ENCODE results near the gene MUC21. TPM values are rescaled to one million over a fixed set of nuclear protein-coding genes. Genes with fewer than 3 reads are reported as not detected.

The MUC21 gene
- total and polyA plus RNA-seq, 2 of the 8 experiments (the other 6 are each of a cell fraction or from before 2014, with no cell fraction given): not detected

DNA sequence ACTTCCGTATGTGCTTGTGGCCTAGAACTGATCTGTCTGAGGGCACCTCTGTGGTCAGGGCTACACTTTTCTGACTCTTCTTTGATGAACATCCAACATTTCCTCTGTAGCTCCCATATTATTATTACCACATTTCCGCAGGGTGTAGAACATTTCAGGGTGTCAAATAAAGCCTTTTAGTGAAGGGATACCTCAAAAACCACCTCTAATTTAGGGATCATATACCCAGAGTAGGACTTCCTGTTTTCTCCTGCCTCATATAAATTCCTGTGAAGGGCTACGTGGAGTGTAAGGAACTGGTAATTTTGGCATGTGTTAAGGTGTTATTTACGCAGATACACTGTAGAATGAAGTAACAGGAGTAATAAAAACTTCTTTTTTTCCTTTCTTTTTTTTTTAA lies 21.3 kb downstream of the MUC21 start:
- DNase-seq (ENCODE audit: low read depth in 1 of 2, low spot score in 2 of 2) (no peak), FAIRE-seq (no peak)
- no peak overlapping the region for H3K23ac ChIP-seq (ENCODE audit: insufficient read length)
- 83% methylated on average over 4 of the region's 4 CpGs; no CpG with 5 or more reads in 1 of the 2 experiments for WGBS, 2 experiments (ENCODE audit: extremely low coverage in 1 of 2, insufficient coverage in 1 of 2, insufficient read length in 1 of 2, insufficient replicate concordance in 2 of 2, low coverage in 1 of 2, low lambda C conversion rate in 2 of 2, missing lambda C conversion rate in 1 of 2)
- H3K27me3 ChIP-seq (replicated peaks in 1 of 4; ENCODE audit: control insufficient read depth in 3 of 4, extremely low read depth in 1 of 4, insufficient read depth in 3 of 4, low read length in 3 of 4): no peaks in the 10 kb centered on the region
- no peaks in the 10 kb centered on the region for H3K4me1 ChIP-seq (replicated peaks in 1 of 4; ENCODE audit: control insufficient read depth in 3 of 4, insufficient read depth in 4 of 4, low read length in 3 of 4)
- H2BK15ac ChIP-seq (ENCODE audit: low read length): no peak overlapping the region
- TF ChIP-seq FOSL1 (IDR thresholded peaks at IDR 0.05; ENCODE audit: insufficient read depth, low read depth, low read length): no peak
- no peak for TF ChIP-seq SP2 (IDR thresholded peaks at IDR 0.05; ENCODE audit: low read length)
- TF ChIP-seq KDM5A (IDR thresholded peaks at IDR 0.05; ENCODE audit: low read length): no peak
- TF ChIP-seq BRCA1 (IDR thresholded peaks at IDR 0.05; ENCODE audit: low read depth, low read length): no peak
- TF ChIP-seq, protein P1, sequence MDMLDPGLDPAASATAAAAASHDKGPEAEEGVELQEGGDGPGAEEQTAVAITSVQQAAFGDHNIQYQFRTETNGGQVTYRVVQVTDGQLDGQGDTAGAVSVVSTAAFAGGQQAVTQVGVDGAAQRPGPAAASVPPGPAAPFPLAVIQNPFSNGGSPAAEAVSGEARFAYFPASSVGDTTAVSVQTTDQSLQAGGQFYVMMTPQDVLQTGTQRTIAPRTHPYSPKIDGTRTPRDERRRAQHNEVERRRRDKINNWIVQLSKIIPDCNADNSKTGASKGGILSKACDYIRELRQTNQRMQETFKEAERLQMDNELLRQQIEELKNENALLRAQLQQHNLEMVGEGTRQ (IDR thresholded peaks at IDR 0.05; ENCODE audit: low read length): no peak
- TF ChIP-seq EP300 (IDR thresholded peaks at IDR 0.05; ENCODE audit: borderline replicate concordance in 1 of 2, low read depth in 2 of 2, low read length in 2 of 2): no peak
- TF ChIP-seq POLR2AphosphoS5 (IDR thresholded peaks at IDR 0.05; ENCODE audit: low read depth, low read length): no peak
- TF ChIP-seq, protein P2, sequence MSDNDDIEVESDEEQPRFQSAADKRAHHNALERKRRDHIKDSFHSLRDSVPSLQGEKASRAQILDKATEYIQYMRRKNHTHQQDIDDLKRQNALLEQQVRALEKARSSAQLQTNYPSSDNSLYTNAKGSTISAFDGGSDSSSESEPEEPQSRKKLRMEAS (IDR thresholded peaks at IDR 0.05): no peak
- TF ChIP-seq KDM1A (IDR thresholded peaks at IDR 0.05; ENCODE audit: borderline replicate concordance, low read length): no peak
- TF ChIP-seq SIRT6 (IDR thresholded peaks at IDR 0.05; ENCODE audit: low read length): no peak
- no peak overlapping the region for H3K9ac ChIP-seq (replicated peaks in 1 of 4; ENCODE audit: extremely low read depth in 1 of 4, low read depth in 3 of 4, low read length in 3 of 4)
- H2BK120ac ChIP-seq (replicated peaks; ENCODE audit: low read depth, low read length): no peak overlapping the region
- H4K5ac ChIP-seq (ENCODE audit: insufficient read length, low read depth, low read length): no peak overlapping the region
- H4K8ac ChIP-seq (ENCODE audit: extremely low read depth, insufficient read depth, low read length): no peak overlapping the region
- no peaks in the 10 kb centered on the region for H3K23me2 ChIP-seq (ENCODE audit: low read depth, low read length)
- 0 out of 2 replicates have a peak overlapping the region, but pooled peaks have one; percentile 20 for H2AFZ ChIP-seq (ENCODE audit: low read length)
- H4K20me1 ChIP-seq (replicated peaks in 1 of 2; ENCODE audit: control insufficient read depth in 1 of 2, insufficient read depth in 2 of 2, low read length in 2 of 2): no peaks in the 10 kb centered on the region
- no peak overlapping the region for H2AK5ac ChIP-seq (ENCODE audit: low read depth, low read length)
- no peak overlapping the region for H4K91ac ChIP-seq (replicated peaks; ENCODE audit: insufficient read length, low read length)
- H3K79me2 ChIP-seq (ENCODE audit: control insufficient read depth in 1 of 2, insufficient read depth in 2 of 2, low read length in 2 of 2): no peaks in the 10 kb centered on the region
- H3K18ac ChIP-seq (ENCODE audit: extremely low read depth, low read length): no peak overlapping the region
- H3K4ac ChIP-seq (replicated peaks; ENCODE audit: insufficient read length, low read depth, low read length): no peak overlapping the region
- H3K27ac ChIP-seq (ENCODE audit: low read depth, low read length): no peak overlapping the region
- no peak overlapping the region for H2BK5ac ChIP-seq (ENCODE audit: low read depth, low read length)
- H3K9me3 ChIP-seq (ENCODE audit: insufficient read depth in 2 of 2, low read depth in 1 of 2, low read length in 1 of 2): no peaks in the 10 kb centered on the region
- no peak overlapping the region for H3K4me2 ChIP-seq (ENCODE audit: insufficient read depth in 1 of 2, low read depth in 2 of 2, low read length in 2 of 2)
- H2BK20ac ChIP-seq (ENCODE audit: low read length): no peak overlapping the region
- no peak overlapping the region for H3K14ac ChIP-seq (ENCODE audit: insufficient read length)
- H3K36me3 ChIP-seq (ENCODE audit: control insufficient read depth in 2 of 4, insufficient read depth in 4 of 4, low read length in 3 of 4): no peaks in the 10 kb centered on the region
- CTCF ChIA-PET (ENCODE audit: partially characterized antibody): interaction anchor here (0.9 to 2.6 kb wide), 10 partner anchors 11 to 123 kb away, joined by 3 to 8 read pairs (median 5); partner anchors contain the start of gene MUC21
- POLR2A ChIA-PET (ENCODE audit: partially characterized antibody): interaction anchor here (1.3 kb wide), 1 partner anchor 15 kb away, joined by 3 read pairs; no protein-coding TSS in a partner anchor
- no peak overlapping the region for H3K4me3 ChIP-seq (ENCODE audit: extremely low read depth in 1 of 4, insufficient read depth in 2 of 4, low read depth in 3 of 4, low read length in 4 of 4)
- H3K79me1 ChIP-seq (ENCODE audit: low read depth, low read length): no peaks in the 10 kb centered on the region
- H2BK12ac ChIP-seq (ENCODE audit: low read depth, low read length): no peak overlapping the region
- no peak overlapping the region for H3K56ac ChIP-seq (replicated peaks; ENCODE audit: insufficient read length, low read depth, low read length)
